Memory B cell (primary cell): ENCODE measurements around the gene AKNAD1.
"Not testable (repeated sequence)": the region's sequence is repeated elsewhere in the genome, so short reads cannot be mapped to it uniquely, and the experiment has no call there.

Source experiments
- ATAC-seq: fragments of 150-1000 bp; cut with Tn5 transposase; 2 replicates; pipeline ENCODE4 v1.10.0; 2021; ENCODE audit warnings: low read depth, mild to moderate bottlenecking, moderate library complexity
- DNase-seq, 2 donors: peaks; one replicate each; pipeline ENCODE4 v3.0.0; 2022; ENCODE audit warnings: low spot score in 2 of 2
- H3K27ac Mint-ChIP-seq: one replicate; pipeline ENCODE4 v1.8.0; 2022; ENCODE audit warnings: mild to moderate bottlenecking, moderate library complexity, mixed read lengths
- H3K27me3 Mint-ChIP-seq: one replicate; pipeline ENCODE4 v1.8.0; 2022; ENCODE audit warnings: mixed read lengths
- H3K36me3 Mint-ChIP-seq: one replicate; pipeline ENCODE4 v1.8.0; 2022; ENCODE audit warnings: mild to moderate bottlenecking, mixed read lengths
- H3K4me1 Mint-ChIP-seq: one replicate; pipeline ENCODE4 v1.8.0; 2022; ENCODE audit warnings: mixed read lengths
- H3K4me3 Mint-ChIP-seq: one replicate; pipeline ENCODE4 v1.8.0; 2022; ENCODE audit warnings: mild to moderate bottlenecking, moderate library complexity, mixed read lengths
- H3K9me3 Mint-ChIP-seq: one replicate; pipeline ENCODE4 v1.8.0; 2022; ENCODE audit warnings: mixed read lengths

Gene AKNAD1, protein sequence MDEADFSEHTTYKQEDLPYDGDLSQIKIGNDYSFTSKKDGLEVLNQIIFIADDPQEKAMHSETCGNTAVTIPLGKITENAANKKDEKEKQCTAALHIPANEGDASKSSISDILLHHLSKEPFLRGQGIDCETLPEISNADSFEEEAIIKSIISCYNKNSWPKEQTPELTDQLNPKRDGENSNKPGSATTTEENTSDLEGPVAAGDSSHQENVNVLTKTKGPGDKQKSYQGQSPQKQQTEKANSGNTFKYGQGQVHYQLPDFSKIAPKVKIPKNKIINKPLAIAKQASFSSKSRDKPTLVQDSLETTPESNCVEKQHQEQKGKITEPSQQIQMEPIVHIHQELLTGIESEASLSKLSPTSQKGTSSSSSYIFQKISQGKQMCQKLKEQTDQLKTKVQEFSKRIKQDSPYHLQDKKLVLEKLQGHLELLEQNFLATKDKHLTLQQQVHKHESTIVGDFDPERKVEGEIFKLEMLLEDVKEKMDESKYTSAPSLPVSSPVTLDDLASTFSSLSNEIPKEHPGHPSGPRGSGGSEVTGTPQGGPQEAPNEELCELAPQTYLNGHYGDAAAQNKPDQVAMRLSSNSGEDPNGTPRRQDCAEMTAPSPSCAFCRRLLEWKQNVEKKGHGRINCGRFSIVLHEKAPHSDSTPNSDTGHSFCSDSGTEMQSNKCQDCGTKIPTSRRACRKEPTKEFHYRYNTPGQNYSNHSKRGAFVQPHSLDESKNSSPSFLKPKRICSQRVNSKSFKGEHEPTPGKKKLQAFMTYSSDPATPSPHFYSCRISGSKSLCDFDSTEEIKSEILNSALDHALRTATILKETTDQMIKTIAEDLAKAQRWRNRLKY

DNA sequence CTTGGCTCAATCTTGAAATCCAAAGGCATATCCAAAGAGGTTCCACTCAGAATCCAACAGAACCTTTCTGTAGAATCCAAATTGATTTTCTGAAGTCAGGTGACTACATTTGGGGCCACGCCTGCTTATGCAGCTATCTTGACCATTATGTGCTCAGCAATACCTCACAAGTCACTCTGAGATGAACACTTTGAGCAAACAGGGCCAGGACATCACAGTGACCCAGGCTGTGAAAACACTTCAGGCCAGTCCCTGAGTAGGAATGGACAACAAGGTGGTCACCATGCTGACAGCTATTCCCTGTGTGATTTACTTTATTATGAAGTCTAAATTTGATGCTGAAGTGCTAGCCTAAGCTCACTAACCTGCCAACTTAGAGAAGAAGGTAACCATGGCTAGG is at the start of gene AKNAD1:
AKNAD1 (minus strand) TSS at position 101 of the 400 bp plus-strand sequence. CDS start 4,430 bp downstream, outside the sequence.
- H3K27me3 Mint-ChIP-seq, result peaks cover 14% of the 10 kb centered on the region
- H3K4me1 Mint-ChIP-seq, result peaks cover 5% of the 10 kb centered on the region
- H3K4me3 Mint-ChIP-seq, result no peak within 1 kb of the TSS
- H3K27ac Mint-ChIP-seq, result no peak within 1 kb of the TSS
- DNase-seq, result no peak
- no peaks in the 10 kb centered on the region for H3K9me3 Mint-ChIP-seq
- ATAC-seq, result no peak
- peaks cover 1% of the 10 kb centered on the region for H3K36me3 Mint-ChIP-seq

DNA sequence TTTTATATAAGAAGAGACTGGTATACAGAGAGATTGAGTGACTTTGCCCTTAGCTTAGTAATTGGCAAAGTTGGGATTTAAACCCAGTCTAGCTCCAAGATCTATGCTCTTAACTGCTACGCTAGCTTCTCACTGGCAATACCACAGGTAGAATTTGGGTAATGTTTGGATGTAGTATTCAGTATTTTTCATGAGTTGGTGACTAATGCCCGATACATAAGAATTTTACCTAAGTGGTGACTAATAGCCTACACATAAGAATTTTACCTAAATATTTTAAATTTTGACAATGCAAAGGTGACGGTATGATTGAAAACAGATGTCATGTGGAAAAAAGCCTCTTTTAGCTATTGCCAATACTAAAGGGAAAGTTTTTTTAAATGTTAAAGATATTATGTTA is 44.2 kb upstream of the AKNAD1 start:
- DNase-seq (no peak), ATAC-seq (no peak)
- Mint-ChIP-seq H3K4me3 (no peak overlapping the region), H3K9me3 (no peaks in the 10 kb centered on the region), H3K36me3 (no peaks in the 10 kb centered on the region), H3K27ac (no peak overlapping the region), H3K27me3 (no peaks in the 10 kb centered on the region), H3K4me1 (no peaks in the 10 kb centered on the region)

DNA sequence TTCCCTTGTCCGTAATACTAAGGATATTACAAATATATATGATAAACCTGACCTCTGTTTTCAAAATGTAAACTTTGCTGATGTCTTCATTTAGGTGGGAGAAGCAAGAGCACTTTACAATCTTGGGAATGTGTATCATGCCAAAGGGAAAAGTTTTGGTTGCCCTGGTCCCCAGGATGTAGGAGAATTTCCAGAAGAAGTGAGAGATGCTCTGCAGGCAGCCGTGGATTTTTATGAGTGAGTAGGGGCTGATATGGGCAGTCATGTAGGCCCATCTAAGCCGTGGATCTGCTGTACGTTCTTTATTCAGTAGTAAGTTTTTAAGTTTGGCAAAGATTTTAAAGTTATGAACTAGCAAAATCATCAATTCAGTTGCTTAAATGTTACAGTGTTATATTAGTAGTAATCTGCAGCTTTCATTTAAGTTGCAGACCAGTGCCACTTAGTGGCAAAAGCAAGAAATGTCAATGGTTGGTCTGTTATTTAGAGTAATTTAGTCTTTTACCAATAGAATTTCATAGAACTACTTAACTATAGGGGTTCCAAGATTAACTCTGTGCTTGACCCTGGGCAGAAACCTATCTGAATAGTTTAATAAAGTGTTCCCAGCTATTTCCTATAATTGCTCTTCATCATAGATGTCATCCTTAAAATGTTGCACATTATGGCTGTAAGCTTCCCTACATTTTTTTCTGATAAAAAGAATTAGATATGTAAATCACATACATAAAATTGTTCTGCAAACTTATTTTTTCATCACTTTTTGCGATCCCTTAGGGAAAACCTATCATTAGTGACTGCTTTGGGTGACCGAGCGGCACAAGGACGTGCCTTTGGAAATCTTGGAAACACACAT is 41.2 kb upstream of the AKNAD1 start:
- Mint-ChIP-seq H3K4me1 (no peaks in the 10 kb centered on the region), H3K27ac (no peak overlapping the region), H3K4me3 (no peak overlapping the region), H3K9me3 (no peaks in the 10 kb centered on the region), H3K27me3 (peaks cover 2% of the 10 kb centered on the region), H3K36me3 (no peaks in the 10 kb centered on the region)
- ATAC-seq (peak; percentile 70), DNase-seq (peak in 1 of 2 donors; percentile 32)

DNA sequence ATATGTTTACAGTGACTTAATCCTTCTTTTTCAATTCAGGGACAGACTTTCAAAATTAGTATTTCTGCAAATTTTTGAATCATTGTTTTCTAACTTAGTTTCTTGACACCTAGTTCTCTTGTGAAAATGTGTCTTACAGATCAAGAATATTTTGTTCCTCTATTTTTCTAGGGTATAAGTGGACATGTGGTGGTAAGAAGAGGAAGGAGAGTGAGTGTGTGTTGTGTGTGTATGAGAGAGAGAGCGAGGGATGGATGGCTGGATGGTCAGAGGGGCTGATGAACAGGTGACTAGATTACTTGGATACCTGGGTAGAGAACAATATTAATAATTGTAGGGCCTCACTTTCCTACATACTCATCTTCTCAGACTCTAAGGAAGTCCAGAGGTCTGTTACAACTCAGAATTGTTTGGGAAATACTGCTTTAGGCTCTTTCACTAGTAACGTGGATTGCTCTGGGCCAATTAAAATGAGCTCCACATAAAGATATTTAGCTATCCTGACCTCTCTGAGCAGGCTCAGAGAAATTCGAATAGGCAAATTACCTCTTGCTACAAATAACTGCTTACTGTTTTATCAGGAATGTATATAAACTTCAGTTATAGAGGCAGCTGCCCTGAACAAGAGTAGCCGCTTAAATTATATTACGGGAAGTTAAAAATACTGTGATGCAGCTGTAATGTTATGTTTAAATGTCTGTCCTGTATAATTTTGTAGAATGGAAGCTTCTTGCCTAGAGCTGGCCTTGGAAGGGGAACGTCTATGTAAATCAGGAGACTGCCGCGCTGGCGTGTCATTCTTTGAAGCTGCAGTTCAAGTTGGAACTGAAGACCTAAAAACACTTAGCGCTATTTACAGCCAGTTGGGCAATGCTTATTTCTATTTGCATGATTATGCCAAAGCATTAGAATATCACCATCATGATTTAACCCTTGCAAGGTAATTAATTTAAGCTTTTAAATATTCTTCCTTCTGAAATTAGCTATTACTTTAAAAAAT is 39.6 kb upstream of the AKNAD1 start:
- no peak for ATAC-seq
- H3K27me3 Mint-ChIP-seq, result peaks cover 4% of the 10 kb centered on the region
- no peak for DNase-seq
- H3K27ac Mint-ChIP-seq, result no peak overlapping the region
- no peak overlapping the region for H3K4me3 Mint-ChIP-seq
- H3K4me1 Mint-ChIP-seq, result no peaks in the 10 kb centered on the region
- no peaks in the 10 kb centered on the region for H3K36me3 Mint-ChIP-seq
- no peaks in the 10 kb centered on the region for H3K9me3 Mint-ChIP-seq

DNA sequence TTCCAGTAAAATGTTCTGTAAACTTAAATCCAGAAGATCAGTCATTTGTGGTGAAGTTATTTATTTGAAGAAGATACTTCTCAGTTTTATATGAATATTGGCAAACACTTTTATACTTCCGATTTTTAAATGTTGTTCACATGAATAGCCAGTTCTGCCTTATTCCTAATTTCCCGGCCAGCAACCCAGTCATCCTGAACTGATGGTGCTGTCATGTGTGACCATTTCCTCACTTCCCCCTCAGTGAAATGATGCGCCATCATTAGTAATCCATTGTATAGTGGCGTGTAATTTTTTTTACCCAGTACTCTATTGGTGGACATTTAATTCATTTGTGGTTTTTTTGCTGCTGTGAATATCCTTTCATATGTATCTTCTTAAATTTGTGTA is 36.2 kb upstream of the AKNAD1 start:
- H3K9me3 Mint-ChIP-seq, result no peaks in the 10 kb centered on the region
- DNase-seq, result no peak

DNA sequence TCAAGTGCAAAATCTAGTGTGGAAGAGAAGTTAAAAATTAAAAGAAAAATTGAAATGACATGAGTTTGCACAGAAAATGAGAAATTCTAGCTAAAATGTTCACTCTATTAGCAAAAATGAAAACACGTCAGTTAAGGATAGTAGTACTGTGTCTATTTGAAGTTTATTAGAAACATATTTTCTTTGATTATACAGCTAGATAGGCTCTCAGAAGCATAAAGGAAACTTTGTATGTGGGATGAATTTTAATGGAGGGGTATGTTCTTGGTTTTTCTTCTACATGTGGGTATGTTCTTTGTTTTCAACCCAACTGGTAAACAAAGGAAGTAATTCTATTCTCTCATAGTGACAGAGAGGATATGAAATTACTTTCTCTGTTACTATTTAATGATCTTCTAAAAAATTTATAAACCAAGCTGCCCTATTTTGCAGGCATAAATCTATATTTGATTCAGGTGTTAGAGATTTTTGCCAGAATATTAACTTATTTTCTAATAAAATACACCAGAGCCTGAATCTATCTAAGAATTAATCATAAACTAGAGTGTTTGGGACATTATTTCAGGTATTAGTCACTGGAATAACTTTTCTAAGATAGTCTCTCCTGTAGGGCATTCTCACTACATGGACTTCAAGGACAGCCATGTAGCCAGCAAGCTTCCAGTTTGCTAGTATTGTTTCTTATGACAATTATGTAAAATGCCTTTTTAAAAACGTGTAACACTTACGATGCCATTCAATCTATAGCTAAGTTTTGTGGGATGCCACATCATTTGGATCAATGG is 35.7 kb upstream of the AKNAD1 start:
- ATAC-seq, result no peak
- no peaks in the 10 kb centered on the region for H3K9me3 Mint-ChIP-seq
- H3K27ac Mint-ChIP-seq, result no peak overlapping the region
- H3K4me3 Mint-ChIP-seq, result no peak overlapping the region
- peaks cover 2% of the 10 kb centered on the region for H3K4me1 Mint-ChIP-seq
- no peak for DNase-seq
- no peaks in the 10 kb centered on the region for H3K36me3 Mint-ChIP-seq
- H3K27me3 Mint-ChIP-seq, result peaks cover 4% of the 10 kb centered on the region

More for the DNA sequence above, 36.2 kb upstream of the AKNAD1 start:
- H3K27me3 Mint-ChIP-seq, result peaks cover 4% of the 10 kb centered on the region
- no peak for ATAC-seq
- peaks cover 2% of the 10 kb centered on the region for H3K4me1 Mint-ChIP-seq
- no peak overlapping the region for H3K4me3 Mint-ChIP-seq
- H3K36me3 Mint-ChIP-seq, result no peaks in the 10 kb centered on the region
- H3K27ac Mint-ChIP-seq, result no peak overlapping the region

DNA sequence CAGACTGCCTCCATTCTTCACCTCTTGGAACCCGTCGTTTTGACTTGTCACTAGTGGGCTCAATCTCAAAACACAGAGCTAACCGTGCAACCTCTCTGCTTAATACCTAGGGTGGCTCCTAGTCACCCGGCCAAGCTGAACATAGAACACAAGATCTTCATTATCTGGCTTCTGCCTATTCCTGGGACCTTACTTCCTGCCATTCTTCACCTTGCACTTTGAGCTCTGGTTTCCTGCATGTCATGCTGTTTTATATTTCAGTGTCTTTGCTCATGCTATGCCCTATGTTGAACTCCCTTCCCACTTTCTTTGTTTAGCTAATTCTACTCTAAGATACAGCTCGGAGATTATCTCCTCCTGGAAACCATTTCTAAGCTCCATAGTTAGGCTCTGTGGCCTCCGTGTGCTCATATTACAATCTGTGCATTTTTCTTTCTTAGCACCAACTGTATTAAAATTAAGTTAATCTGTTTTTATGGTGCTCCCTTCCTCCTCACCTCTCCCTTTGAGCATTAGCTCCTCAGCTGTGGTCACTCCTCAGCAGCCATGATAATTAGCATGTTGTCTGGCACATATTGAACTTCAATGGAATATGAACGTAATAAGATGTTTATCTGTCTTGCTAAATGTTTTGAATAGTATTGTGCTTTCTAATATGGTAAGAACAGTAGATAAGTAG is 33.0 kb upstream of the AKNAD1 start:
- Mint-ChIP-seq H3K4me3 (no peak overlapping the region), H3K27ac (no peak overlapping the region), H3K36me3 (no peaks in the 10 kb centered on the region), H3K9me3 (no peaks in the 10 kb centered on the region), H3K27me3 (peaks cover 7% of the 10 kb centered on the region), H3K4me1 (peaks cover 2% of the 10 kb centered on the region)
- DNase-seq, result no peak
- ATAC-seq, result no peak

DNA sequence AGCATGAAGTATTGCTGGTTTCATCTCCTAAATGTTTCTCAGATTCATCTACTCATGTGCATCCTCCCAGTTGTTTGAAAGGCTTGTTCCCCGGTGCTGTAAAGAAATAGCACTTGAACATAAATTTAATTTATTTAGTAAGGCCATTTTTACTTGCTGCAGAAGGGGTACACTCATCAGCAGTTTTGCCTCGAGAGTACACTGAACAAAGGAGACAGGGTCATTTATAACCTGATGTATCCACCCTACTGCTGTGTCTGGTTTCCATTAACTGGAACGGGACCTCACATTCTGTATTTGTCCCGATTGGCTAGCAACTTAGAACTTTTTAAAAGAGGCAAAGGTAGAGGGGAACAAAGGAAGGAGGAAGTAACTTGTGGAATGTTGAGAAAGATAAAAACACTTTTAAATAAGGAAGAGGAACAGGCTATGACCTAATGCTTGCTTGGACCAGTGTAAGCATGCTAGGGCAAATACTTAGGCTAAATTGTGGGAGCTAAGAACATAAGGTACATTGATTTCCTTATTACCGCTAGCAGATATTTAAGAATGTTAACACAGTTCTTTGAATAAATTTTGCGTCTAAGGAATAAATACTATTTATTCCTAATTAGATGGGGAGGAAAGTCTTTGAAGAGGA is 32.2 kb upstream of the AKNAD1 start:
- not testable (repeated sequence) for H3K27ac Mint-ChIP-seq, H3K4me1 Mint-ChIP-seq, H3K9me3 Mint-ChIP-seq

DNA sequence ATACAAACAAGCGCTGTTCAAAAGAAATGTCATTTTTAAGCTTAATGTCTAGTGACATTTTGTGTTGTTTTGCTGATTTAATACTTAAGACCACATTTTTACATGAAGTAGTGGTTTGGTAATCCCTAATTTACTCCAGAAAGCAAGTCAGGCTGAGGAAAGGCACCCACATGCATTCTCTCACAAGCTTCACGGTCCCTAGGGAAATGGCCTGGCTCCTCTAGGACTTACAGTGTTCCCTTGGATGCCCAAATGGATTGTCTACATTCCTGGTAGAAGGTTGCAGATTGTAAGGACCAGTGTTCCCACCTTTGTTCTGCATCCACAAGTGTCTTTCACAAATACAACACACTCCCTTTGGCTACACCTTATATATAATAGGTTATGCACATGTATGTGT is 29.4 kb upstream of the AKNAD1 start:
- ATAC-seq (no peak), DNase-seq (no peak)
- Mint-ChIP-seq H3K4me3 (no peak overlapping the region), H3K27ac (no peak overlapping the region), H3K36me3 (no peaks in the 10 kb centered on the region), H3K4me1 (peaks cover 2% of the 10 kb centered on the region), H3K27me3 (peaks cover 3% of the 10 kb centered on the region), H3K9me3 (no peaks in the 10 kb centered on the region)

More for the DNA sequence above, 32.2 kb upstream of the AKNAD1 start:
- DNase-seq, H3K27me3 Mint-ChIP-seq, H3K36me3 Mint-ChIP-seq, ATAC-seq, H3K4me3 Mint-ChIP-seq: not testable (repeated sequence)

DNA sequence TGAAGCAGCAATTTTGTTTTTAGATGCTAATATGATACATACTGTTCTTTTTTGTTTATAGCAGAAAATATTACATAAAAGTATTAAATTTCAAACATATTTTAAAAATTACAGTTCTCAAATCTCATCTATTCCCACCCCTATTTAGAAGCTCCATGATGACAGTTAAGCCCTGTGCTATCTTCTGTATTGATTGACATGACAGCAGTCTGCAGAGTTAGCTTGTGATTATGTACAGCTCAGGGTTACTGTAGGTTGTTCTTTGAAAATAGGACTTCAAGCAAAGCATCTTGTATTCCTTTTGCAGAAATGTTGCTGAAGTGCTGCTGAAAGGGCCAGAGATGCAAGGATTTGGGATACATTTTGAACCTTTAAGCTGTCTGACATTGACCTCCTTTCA is 28.1 kb upstream of the AKNAD1 start:
- H3K27me3 Mint-ChIP-seq, result peaks cover 3% of the 10 kb centered on the region
- DNase-seq (no peak), ATAC-seq (no peak)

DNA sequence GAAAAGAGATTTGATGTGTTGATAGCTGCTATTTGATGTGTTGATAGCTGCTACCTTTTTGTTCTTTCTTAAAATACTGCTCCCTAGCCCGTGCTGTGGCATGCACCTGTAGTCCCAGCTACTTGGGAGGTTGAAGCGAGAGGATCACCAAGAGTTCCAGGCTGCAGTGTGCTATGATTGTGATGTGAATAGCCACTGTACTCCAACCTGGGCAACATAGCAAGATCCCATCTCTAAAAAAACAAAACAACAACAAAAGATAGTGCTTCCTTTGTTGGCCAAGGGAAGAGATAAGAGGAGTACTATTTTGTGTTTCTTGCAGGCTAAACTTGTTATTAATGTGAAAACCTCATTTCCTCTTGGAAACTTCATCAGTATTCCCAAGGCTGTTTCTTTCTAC is 25.9 kb upstream of the AKNAD1 start:
- ATAC-seq, result no peak
- Mint-ChIP-seq H3K36me3 (no peaks in the 10 kb centered on the region), H3K27ac (no peak overlapping the region), H3K27me3 (peaks cover 3% of the 10 kb centered on the region), H3K9me3 (no peaks in the 10 kb centered on the region), H3K4me1 (no peaks in the 10 kb centered on the region), H3K4me3 (no peak overlapping the region)
- DNase-seq, result no peak

More for the DNA sequence above, 28.1 kb upstream of the AKNAD1 start:
- no peak overlapping the region for H3K4me3 Mint-ChIP-seq
- H3K36me3 Mint-ChIP-seq, result no peaks in the 10 kb centered on the region
- H3K4me1 Mint-ChIP-seq, result peaks cover 2% of the 10 kb centered on the region
- no peak overlapping the region for H3K27ac Mint-ChIP-seq
- H3K9me3 Mint-ChIP-seq, result no peaks in the 10 kb centered on the region

DNA sequence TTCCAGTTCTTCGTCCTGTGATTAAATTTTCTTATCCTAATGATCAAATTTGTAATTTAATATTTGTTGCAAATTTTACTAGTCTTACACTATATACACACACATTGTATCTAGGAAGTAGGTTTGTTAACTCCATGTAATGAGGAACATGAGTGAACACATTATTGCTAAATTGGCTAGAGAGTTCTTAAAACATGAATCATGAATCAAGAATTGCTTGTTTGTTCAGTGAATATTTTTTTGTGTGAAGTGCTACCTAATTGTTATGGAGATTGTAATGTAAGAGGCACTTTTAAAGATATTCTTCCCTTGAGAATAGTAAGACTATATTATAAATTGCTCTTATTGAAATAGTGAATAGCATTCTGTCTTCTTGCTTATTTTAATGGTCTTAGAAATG is 24.5 kb upstream of the AKNAD1 start:
- DNase-seq, result no peak
- H3K27ac Mint-ChIP-seq, result no peak overlapping the region

More for the DNA sequence above, 24.5 kb upstream of the AKNAD1 start:
- H3K36me3 Mint-ChIP-seq, result no peaks in the 10 kb centered on the region
- H3K4me3 Mint-ChIP-seq, result no peak overlapping the region
- no peaks in the 10 kb centered on the region for H3K4me1 Mint-ChIP-seq
- no peak for ATAC-seq
- H3K27me3 Mint-ChIP-seq, result no peaks in the 10 kb centered on the region
- no peaks in the 10 kb centered on the region for H3K9me3 Mint-ChIP-seq
